ENCODE results near the gene ADCY4. TPM values are rescaled to one million over a fixed set of nuclear protein-coding genes. Genes with fewer than 3 reads are reported as not detected.

The ADCY4 gene
- total RNA-seq, 1 donor from 2014 or later, result 2.3 TPM

GRCh38 chr14:24315243-24315806, 19.5 kb downstream of the ADCY4 start:
- Mint-ChIP-seq H3K36me3 (ENCODE audit: low read depth) (no peaks in the 10 kb centered on the region), H3K27me3 (peaks cover 6% of the 10 kb centered on the region), H3K4me1 (peaks cover 38% of the 10 kb centered on the region), H3K4me3 (no peak overlapping the region), H3K9me3 (no peaks in the 10 kb centered on the region), H3K27ac (no peak overlapping the region)
- no peak for DNase-seq
- ChIA-PET POLR2A (no interaction called here), CTCF (no interaction called here)
- no peak for TF ChIP-seq CTCF (IDR thresholded peaks at IDR 0.05)
- intact Hi-C loops (cut with micrococcal nuclease), result no loop called here
- ATAC-seq (ENCODE audit: low read depth), result no peak

GRCh38 chr14:24314377-24315193, 20.3 kb downstream of the ADCY4 start:
- ChIA-PET POLR2A (interaction anchor here (0.6 to 1.0 kb wide), 2 partner anchors 18 to 46 kb away, joined by 3 read pairs; no protein-coding TSS in a partner anchor), CTCF (interaction anchor here (4.7 kb wide), 1 partner anchor 18 kb away, joined by 35 read pairs; no protein-coding TSS in a partner anchor)
- H3K4me3 Mint-ChIP-seq, result no peak overlapping the region
- peaks cover 46% of the 10 kb centered on the region for H3K4me1 Mint-ChIP-seq
- peaks cover 5% of the 10 kb centered on the region for H3K27me3 Mint-ChIP-seq
- DNase-seq (no peak), ATAC-seq (ENCODE audit: low read depth) (no peak)
- intact Hi-C loops (cut with micrococcal nuclease), result no loop called here
- no peak for TF ChIP-seq CTCF (IDR thresholded peaks at IDR 0.05)
- H3K36me3 Mint-ChIP-seq (ENCODE audit: low read depth), result no peaks in the 10 kb centered on the region
- no peaks in the 10 kb centered on the region for H3K9me3 Mint-ChIP-seq
- H3K27ac Mint-ChIP-seq, result no peak overlapping the region

GRCh38 chr14:24313913-24314312, 21.0 kb downstream of the ADCY4 start:
- ATAC-seq (ENCODE audit: low read depth) (no peak), DNase-seq (no peak)
- Mint-ChIP-seq H3K4me1 (peaks cover 48% of the 10 kb centered on the region), H3K4me3 (no peak overlapping the region), H3K27ac (peak overlapping the region; percentile 4), H3K27me3 (no peaks in the 10 kb centered on the region), H3K9me3 (no peaks in the 10 kb centered on the region), H3K36me3 (ENCODE audit: low read depth) (no peaks in the 10 kb centered on the region)
- CTCF ChIA-PET, result interaction anchor here (4.7 kb wide), 1 partner anchor 18 kb away, joined by 35 read pairs; no protein-coding TSS in a partner anchor
- TF ChIP-seq CTCF (IDR thresholded peaks at IDR 0.05), result no peak
- intact Hi-C loops (cut with micrococcal nuclease), result no loop called here
- POLR2A ChIA-PET, result interaction anchor here (0.6 to 1.2 kb wide), 4 partner anchors 19 to 117 kb away, joined by 3 read pairs; partner anchors contain the start of gene TINF2

GRCh38 chr14:24312736-24313507, 21.9 kb downstream of the ADCY4 start:
- H3K27ac Mint-ChIP-seq, result peak overlapping the region; percentile 77
- TF ChIP-seq CTCF (IDR thresholded peaks at IDR 0.05), result no peak
- H3K4me1 Mint-ChIP-seq, result peaks cover 53% of the 10 kb centered on the region
- H3K36me3 Mint-ChIP-seq (ENCODE audit: low read depth), result peaks cover 3% of the 10 kb centered on the region
- H3K9me3 Mint-ChIP-seq, result no peaks in the 10 kb centered on the region
- H3K4me3 Mint-ChIP-seq, result no peak overlapping the region
- intact Hi-C loops (cut with micrococcal nuclease), result loop anchor here (1.0 kb wide), 1 partner anchor 166 kb away; the partner anchor contains the start of gene RNF31
- POLR2A ChIA-PET, result interaction anchor here (0.6 to 3.0 kb wide), 6 partner anchors 9 to 118 kb away, joined by 3 to 26 read pairs (median 4); partner anchors contain the start of genes DHRS1, NOP9 and TINF2
- CTCF ChIA-PET, result interaction anchor here (1.1 to 4.7 kb wide), 3 partner anchors 19 to 33 kb away, joined by 3 to 35 read pairs (median 4); no protein-coding TSS in a partner anchor
- ATAC-seq (ENCODE audit: low read depth), result no peak
- H3K27me3 Mint-ChIP-seq, result no peaks in the 10 kb centered on the region
- no peak for DNase-seq
